DOHH2 (cell line): ENCODE measurements around the gene TM9SF1.

Source experiments
- H3F3A ChIP-seq: fragments of 200-600 bp; sonication (generic), shearing (Covaris generic); 2 replicates; pipeline ENCODE4 v1.6.0; 2016; ENCODE audit warnings: antibody characterized with exemption, mild to moderate bottlenecking; ENCODE audit not compliant: control insufficient read depth, insufficient read depth
- H3K27ac ChIP-seq: fragments of 200-600 bp; sonication (generic); 2 replicates; pipeline ENCODE4 v1.5.1; 2014; ENCODE audit warnings: low read depth, mild to moderate bottlenecking, low read length, moderate library complexity
- H3K27me3 ChIP-seq: fragments of 200-600 bp; sonication (generic); 2 replicates; pipeline ENCODE4 v1.6.1; 2014; ENCODE audit warnings: mild to moderate bottlenecking, low read length, mixed read lengths; ENCODE audit not compliant: control insufficient read depth
- H3K36me3 ChIP-seq: fragments of 200-600 bp; sonication (generic); 2 replicates; pipeline ENCODE4 v1.6.1; 2014; ENCODE audit warnings: mild to moderate bottlenecking, low read length, moderate library complexity, mixed read lengths; ENCODE audit not compliant: control insufficient read depth
- H3K4me1 ChIP-seq: fragments of 200-600 bp; sonication (generic); 2 replicates; pipeline ENCODE4 v1.6.1; 2014; ENCODE audit warnings: mild to moderate bottlenecking, low read length, mixed read lengths; ENCODE audit not compliant: control insufficient read depth
- H3K4me2 ChIP-seq: fragments of 200-600 bp; sonication (generic); 2 replicates; pipeline ENCODE4 v1.6.0; 2014; ENCODE audit warnings: mild to moderate bottlenecking, low read length, moderate library complexity
- H3K4me3 ChIP-seq: fragments of 200-600 bp; sonication (generic); 2 replicates; pipeline ENCODE4 v1.5.1; 2014; ENCODE audit warnings: mild to moderate bottlenecking, low read length, mixed read lengths
- H3K79me2 ChIP-seq: fragments of 200-600 bp; sonication (generic); 2 replicates; pipeline ENCODE4 v1.6.1; 2014; ENCODE audit warnings: mild to moderate bottlenecking, low read length, mixed read lengths; ENCODE audit not compliant: control insufficient read depth
- H3K9me2 ChIP-seq: fragments of 200-600 bp; sonication (generic); replicated peaks from 2 replicates; pipeline ENCODE4 v1.6.1; 2014; ENCODE audit warnings: mild to moderate bottlenecking, low read length, mixed read lengths; ENCODE audit not compliant: control insufficient read depth
- H3K9me3 ChIP-seq: fragments of 200-600 bp; sonication (generic); 2 replicates; pipeline ENCODE4 v1.6.1; 2014; ENCODE audit warnings: antibody characterized with exemption, low read length, mixed read lengths; ENCODE audit not compliant: control insufficient read depth, insufficient read depth
- H4K20me1 ChIP-seq: fragments of 200-600 bp; sonication (generic); 2 replicates; pipeline ENCODE4 v1.6.0; 2014; ENCODE audit warnings: low read depth, mild to moderate bottlenecking, antibody characterized with exemption, low read length, moderate library complexity; ENCODE audit not compliant: control insufficient read depth, insufficient read depth
- EZH2phosphoT487 ChIP-seq: fragments of 200-600 bp; sonication (generic); IDR thresholded peaks from 2 replicates; pipeline ENCODE4 v1.6.1; 2017; ENCODE audit warnings: borderline replicate concordance, mild to moderate bottlenecking, antibody characterized with exemption, low read length, moderate library complexity, mixed read lengths
- TF ChIP-seq, protein P1 (sequence below): fragments of 200-600 bp; sonication (generic); IDR thresholded peaks from one replicate; pipeline ENCODE4 v1.5.1; 2014; ENCODE audit warnings: antibody characterized with exemption, mild to moderate bottlenecking, low read depth, low read length; ENCODE audit not compliant: poor library complexity, severe bottlenecking

TM9SF1 gene

DNA sequence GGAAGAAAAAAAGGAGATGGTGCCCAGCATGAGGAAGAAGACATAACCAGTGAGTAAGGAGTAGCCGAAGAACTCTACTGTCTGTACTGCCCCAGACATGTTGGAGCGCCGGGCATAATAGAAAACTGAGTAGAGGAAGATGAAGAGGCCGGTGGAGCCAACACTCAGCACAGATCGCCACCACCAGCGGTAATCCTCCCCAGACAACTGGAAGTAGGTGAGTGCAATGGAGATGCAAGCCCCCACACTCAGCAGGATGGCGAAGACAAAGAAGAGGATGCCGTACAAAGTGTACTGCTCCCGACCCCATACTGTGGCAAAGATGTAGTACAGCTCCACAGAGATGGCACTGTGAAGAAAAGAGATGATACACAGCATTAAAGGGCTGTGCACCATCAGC, 5.8 kb downstream of the TM9SF1 start:
- Histone ChIP-seq H3K4me2 (peak overlapping the region; percentile 90), H3K9me3 (no peaks in the 10 kb centered on the region), H3K79me2 (peaks cover 37% of the 10 kb centered on the region), H3K36me3 (peaks cover 71% of the 10 kb centered on the region), H4K20me1 (no peaks in the 10 kb centered on the region), H3K27ac (peak overlapping the region; percentile 25; the same call in 1 of the 2 replicates), H3K9me2 (no peaks in the 10 kb centered on the region), H3K4me1 (peaks cover 27% of the 10 kb centered on the region), H3K27me3 (no peaks in the 10 kb centered on the region), H3K4me3 (peak overlapping the region; percentile 80), H3F3A (peaks cover 19% of the 10 kb centered on the region)
- TF ChIP-seq EZH2phosphoT487 = no peak
- TF ChIP-seq, protein P1, sequence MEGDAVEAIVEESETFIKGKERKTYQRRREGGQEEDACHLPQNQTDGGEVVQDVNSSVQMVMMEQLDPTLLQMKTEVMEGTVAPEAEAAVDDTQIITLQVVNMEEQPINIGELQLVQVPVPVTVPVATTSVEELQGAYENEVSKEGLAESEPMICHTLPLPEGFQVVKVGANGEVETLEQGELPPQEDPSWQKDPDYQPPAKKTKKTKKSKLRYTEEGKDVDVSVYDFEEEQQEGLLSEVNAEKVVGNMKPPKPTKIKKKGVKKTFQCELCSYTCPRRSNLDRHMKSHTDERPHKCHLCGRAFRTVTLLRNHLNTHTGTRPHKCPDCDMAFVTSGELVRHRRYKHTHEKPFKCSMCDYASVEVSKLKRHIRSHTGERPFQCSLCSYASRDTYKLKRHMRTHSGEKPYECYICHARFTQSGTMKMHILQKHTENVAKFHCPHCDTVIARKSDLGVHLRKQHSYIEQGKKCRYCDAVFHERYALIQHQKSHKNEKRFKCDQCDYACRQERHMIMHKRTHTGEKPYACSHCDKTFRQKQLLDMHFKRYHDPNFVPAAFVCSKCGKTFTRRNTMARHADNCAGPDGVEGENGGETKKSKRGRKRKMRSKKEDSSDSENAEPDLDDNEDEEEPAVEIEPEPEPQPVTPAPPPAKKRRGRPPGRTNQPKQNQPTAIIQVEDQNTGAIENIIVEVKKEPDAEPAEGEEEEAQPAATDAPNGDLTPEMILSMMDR = no peak

DNA sequence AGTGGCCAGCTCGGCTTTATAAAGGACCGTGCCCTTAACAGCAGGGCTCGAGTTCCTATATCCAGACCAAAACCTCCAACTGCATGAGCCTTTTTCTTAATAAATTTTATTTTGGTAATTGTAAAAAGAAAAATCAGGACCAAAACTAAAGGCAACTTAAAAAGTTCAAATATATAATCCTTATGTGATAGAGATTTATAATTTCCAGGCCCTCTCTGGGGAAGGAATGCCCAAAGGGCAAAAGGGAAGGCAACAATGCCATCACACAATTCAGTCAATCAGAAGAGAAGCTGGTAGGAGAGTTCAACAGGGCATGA, 6.2 kb downstream of the TM9SF1 start:
- Histone ChIP-seq H4K20me1 (no peaks in the 10 kb centered on the region), H3K79me2 (peaks cover 32% of the 10 kb centered on the region), H3F3A (peaks cover 14% of the 10 kb centered on the region), H3K4me1 (peaks cover 23% of the 10 kb centered on the region), H3K4me3 (peak overlapping the region; percentile 80), H3K27ac (peak overlapping the region; percentile 25; the same call in 1 of the 2 replicates), H3K9me2 (no peaks in the 10 kb centered on the region), H3K4me2 (peak overlapping the region; percentile 90), H3K27me3 (no peaks in the 10 kb centered on the region), H3K9me3 (no peaks in the 10 kb centered on the region), H3K36me3 (peaks cover 71% of the 10 kb centered on the region)
- TF ChIP-seq, protein P1 = no peak
- no peak for TF ChIP-seq EZH2phosphoT487

DNA sequence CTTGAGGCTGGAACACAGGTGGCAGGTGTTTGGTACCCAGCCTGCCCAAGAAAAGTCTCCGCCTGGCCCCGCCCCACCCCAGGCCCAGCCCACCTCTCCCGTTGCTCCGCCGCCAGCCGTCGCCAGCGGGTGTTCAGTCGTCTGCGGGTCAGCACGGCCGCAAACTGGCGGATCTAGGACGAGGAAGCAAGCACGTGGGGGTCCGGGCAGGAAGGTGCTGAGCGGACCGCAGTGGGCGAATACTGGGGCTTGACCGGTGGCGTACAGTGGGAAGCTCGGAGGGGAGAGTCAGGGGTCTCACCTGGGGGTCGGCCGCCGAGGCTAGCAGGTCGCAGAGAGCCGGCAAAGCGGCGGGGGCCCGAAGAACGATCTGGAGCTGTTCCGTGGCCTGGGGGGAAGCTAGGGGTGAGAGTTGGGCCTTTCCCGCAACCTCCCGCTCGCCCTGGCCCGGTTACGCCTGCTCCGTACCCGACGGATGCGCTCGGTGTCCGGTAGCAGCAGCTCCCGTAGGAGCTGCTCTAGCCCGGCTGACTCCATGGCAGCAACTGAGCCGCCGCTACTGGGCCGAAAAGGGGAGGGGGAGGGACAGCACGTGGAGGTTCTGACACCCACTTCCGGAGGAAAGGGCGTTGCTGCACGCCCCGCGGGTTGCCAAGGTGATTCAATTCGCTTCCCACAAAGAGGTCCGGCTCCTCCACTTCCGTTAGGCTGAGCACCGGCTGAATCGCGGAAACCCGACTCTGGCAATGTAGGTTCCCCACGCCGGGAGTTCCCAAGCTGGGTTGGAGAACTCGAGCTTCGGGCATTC, 6.8 kb downstream of the TM9SF1 start, which contains the start of gene IPO4:
Gene IPO4 (minus strand): TSS at position 566 of the 808 bp plus-strand sequence. CDS start 29 bp downstream, at position 537.
- Histone ChIP-seq H3K4me2 (peak within 1 kb of the TSS; percentile 90), H3K9me2 (no peaks in the 10 kb centered on the region), H3K36me3 (peaks cover 73% of the 10 kb centered on the region), H3K27ac (peak within 1 kb of the TSS; percentile 48), H3K79me2 (peaks cover 30% of the 10 kb centered on the region), H3F3A (peaks cover 13% of the 10 kb centered on the region), H4K20me1 (no peaks in the 10 kb centered on the region), H3K27me3 (no peaks in the 10 kb centered on the region), H3K9me3 (no peaks in the 10 kb centered on the region), H3K4me3 (peak within 1 kb of the TSS; percentile 80), H3K4me1 (peaks cover 21% of the 10 kb centered on the region)
- no peak for TF ChIP-seq EZH2phosphoT487
- TF ChIP-seq, protein P1 = no peak
